ENCODE data around the gene CAB39.

CAB39 gene

DNA sequence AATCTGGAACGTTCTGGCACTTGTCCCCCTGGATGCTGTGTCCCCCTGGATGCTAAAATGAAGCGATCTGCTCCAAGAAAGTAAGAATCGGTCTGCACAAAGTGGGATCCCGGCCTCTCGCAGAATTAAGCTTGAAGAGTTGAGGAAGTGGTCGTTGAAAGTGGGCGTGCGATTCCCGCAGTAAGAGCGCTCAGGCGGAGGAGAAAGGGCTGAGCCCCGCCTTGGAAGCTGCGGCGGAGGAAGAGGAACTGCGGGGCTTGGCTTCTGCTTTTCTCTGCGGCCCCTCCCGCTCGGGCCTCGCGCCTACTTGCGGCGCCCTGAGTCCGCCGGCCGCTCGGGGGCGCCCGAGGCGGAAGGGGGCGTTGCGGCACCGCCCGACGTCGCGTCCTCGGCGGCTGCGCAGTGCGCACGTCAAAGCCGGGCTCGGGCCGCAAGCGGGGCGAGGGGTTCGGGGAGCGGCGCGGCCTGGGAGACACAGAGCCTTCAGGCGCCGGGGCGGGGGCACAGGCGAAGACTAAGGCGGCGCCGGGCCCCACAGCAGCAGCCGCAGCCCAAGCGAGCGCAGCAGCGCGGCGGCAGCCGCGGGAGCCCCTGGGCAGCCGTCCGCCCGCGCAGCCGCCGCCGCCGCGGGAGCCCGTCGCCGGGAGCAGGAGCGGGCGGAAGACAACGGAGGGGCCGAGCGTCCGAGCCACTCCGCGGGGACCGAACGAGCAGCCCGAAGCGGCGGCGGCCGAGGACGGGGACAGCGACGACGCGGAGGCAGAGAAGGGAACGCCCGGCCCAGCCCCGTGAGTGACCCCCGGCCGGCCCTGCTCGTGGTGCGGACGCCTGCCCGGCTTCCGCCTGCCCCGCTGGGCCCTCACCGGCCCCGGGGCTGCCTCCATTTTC is at the start of gene CAB39:
Gene CAB39, plus strand, starts transcription at position 400 of the 888 bp plus-strand sequence. CDS start 47,160 bp downstream, outside the sequence.
- in situ Hi-C loops (cut with MboI; ENCODE audit: low sequenced_read_pairs) = no loop called here

- in situ Hi-C loops (cut with MboI; ENCODE audit: low sequenced_read_pairs) = no loop called here
These were observed 48.5 kb upstream of the CAB39 start for GRCh38 chr2:230664128-230664527.

- in situ Hi-C loops (cut with MboI; ENCODE audit: low sequenced_read_pairs) = no loop called here
These were observed 47.8 kb upstream of the CAB39 start for GRCh38 chr2:230664844-230665243.

- in situ Hi-C loops (cut with MboI; ENCODE audit: low sequenced_read_pairs) = no loop called here
These were observed 47.4 kb upstream of the CAB39 start for GRCh38 chr2:230665263-230665691.

DNA sequence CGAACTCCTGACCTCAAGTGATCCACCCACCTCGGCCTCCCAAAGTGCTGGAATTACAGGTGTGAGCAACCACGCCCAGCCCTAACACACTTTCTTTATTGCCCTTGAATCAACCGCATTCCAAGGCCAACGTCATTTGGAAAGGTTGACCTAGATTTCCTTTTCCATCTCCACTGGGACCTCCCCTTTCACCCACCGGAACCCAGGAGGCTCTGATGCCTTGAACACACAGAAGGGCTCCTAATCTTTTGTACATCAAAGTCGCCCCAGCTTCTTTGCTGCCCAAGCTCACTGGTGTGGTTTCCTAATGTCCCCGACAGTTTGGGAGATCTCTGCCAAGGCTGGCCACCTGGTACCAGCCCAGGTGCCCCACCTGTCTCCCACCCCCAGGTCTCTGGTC is 46.2 kb upstream of the CAB39 start:
- in situ Hi-C loops (cut with MboI; ENCODE audit: low sequenced_read_pairs) = no loop called here

DNA sequence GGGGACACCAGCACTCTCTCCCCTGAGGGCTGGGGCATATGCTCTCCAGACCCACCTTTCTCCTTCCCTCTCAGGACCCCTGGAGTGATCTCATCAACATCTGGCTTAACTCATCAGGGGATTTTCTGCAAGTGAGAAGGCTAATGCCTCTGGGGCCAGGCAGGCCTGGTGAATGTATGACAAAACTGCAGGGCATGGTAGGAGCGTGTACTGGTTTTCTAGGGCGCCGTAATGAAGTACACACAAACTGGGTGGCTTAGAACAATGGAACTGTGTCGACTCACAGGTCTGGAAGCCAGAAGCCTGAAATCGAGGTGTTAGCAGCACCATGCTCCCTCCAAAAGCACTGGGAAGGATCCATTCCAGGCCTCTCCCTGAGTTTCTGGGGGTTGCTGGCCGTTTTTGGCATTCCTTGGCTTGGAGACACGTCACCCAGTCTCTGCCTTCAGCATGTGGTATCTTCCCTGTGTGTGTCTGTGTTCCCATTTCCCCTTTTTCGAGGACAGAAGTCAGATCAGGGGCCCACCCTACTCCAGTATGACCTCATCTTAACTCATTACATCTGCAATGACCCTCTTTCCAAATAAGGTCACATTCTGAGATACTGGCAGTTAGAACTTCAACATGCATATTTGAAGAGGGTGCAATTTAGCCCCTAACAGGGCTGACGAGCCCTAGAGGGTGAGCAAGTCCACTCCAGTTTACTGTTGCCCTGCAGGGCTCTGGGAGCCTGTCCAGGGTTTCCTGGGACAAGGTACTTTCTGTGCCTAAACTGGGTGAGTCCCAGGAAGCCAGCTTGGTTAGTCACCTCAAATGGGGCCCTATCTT is 45.5 kb upstream of the CAB39 start:
- in situ Hi-C loops (cut with MboI; ENCODE audit: low sequenced_read_pairs) = no loop called here

GRCh38 chr2:230668184-230668938 is 44.3 kb upstream of the CAB39 start:
- in situ Hi-C loops (cut with MboI; ENCODE audit: low sequenced_read_pairs) = no loop called here

DNA sequence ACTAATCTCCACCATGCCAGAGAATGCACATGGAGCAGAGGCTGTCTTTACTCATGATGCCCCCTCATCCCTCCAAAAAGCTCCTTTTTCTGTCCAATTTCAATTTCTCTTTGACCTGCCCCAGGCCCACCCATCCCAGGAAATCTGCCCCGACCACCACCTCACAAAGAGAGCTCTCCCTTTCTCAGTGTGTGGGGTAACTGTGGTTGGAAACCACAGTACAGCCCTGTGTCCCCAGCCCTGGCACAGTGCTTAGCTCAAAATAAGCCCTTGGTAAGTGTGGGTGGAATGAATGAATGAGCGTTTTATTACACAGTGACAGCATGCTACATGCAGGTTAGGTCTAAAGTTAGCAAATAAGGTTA is 43.7 kb upstream of the CAB39 start:
- in situ Hi-C loops (cut with MboI; ENCODE audit: low sequenced_read_pairs) = no loop called here

DNA sequence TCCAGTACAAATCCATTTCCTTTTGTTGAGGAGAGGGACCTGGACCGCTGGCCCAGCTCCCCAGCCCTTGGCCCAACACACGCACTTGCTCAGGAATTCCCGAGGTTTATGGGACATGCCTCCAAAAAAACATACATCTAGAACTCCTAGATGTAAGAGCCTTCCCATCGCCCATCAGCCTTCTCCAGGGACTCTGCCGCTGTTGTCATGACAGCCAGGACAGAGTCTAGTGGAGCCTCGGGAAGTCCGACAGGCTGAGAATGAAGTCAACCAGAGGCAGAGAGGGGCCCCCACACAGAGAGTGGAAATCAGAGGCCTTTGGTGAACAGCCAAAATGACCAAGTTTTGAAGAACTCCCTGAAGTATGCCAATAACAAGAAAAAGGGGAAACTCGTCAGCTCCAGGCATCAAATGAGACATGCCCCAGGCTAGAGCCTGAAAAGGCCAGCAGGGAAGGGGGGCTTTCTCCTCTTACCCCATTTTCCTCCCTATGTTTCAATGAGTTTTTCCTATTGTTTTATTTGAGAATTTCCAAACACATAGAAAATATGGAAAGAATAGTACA is 43.2 kb upstream of the CAB39 start:
- in situ Hi-C loops (cut with MboI; ENCODE audit: low sequenced_read_pairs) = no loop called here

DNA sequence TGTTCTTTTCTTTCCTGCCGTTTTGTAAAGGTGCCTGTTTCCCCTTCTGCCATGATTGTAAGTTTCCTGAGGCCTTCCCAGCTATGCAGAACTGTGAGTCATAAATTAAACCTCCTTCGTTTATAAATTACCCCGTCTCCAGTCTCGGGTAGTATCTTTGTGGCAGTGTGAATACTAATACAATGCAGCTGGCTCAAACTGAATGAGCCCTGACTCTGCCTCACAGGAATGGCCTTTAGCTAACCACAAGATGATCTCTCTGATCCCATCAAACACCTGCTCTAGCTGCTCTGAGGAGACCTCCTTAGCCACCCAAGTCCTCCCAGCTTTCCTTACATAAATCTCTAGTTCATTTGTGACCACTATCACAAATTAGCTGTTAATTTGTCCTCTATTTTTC is 41.5 kb upstream of the CAB39 start:
- in situ Hi-C loops (cut with MboI; ENCODE audit: low sequenced_read_pairs) = no loop called here

DNA sequence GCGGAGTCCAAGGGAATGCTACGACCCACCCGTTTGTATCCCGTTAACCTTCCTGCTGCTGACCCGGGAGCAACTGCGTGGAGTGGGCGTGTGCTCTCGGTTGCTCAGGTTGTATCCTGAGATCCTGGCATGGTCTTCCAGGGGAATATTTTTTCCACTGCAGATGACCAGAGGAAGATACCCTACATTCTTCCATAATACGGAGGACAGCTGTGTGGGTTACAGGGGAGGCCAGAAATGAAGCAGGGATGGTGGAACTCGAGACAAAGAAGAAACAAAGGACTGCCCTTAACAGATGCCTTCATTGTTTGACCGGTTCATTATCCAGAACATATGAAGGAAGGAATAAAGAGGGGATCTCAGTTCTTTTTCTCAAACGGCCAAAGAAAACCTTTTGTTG is 39.8 kb upstream of the CAB39 start:
- in situ Hi-C loops (cut with MboI; ENCODE audit: low sequenced_read_pairs) = no loop called here

- in situ Hi-C loops (cut with MboI; ENCODE audit: low sequenced_read_pairs) = no loop called here
These were observed 38.2 kb upstream of the CAB39 start for GRCh38 chr2:230674401-230674800.

DNA sequence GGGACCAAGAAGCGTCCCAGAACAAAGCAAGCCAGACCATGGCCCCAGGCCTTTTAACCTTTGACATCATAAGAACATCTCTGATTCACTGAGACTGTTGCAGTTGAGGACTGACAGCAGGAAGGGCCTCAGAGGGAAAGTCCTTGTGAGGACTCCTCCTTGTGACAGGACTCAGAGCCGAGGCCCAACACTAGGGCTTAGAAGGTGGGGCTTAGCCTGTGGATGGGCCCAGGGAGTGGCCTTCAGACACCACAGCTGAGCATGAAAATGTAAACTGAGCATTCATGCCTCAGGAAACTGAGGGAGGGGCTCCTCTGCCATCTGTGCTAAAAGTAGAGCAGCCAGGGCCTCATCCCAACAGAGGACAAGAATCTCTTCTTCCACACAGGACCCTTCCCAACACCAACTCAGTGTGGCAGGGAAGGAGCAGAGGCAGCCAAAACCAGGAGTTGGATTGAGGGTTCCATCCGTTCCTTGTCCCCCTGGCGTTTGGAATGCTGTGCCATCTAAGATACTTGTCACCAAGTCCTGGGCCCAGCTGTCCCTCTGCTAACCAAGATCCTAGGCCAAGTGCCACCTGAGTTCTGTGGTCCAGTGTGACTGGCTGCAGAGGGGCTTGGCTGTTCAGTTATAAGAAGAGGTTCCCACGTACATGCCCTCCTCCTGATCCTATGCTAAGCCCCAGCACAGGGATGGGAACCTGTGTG is 37.5 kb upstream of the CAB39 start:
- in situ Hi-C loops (cut with MboI; ENCODE audit: low sequenced_read_pairs) = no loop called here

- in situ Hi-C loops (cut with MboI; ENCODE audit: low sequenced_read_pairs) = no loop called here
These were observed 36.1 kb upstream of the CAB39 start for GRCh38 chr2:230676546-230676945.

DNA sequence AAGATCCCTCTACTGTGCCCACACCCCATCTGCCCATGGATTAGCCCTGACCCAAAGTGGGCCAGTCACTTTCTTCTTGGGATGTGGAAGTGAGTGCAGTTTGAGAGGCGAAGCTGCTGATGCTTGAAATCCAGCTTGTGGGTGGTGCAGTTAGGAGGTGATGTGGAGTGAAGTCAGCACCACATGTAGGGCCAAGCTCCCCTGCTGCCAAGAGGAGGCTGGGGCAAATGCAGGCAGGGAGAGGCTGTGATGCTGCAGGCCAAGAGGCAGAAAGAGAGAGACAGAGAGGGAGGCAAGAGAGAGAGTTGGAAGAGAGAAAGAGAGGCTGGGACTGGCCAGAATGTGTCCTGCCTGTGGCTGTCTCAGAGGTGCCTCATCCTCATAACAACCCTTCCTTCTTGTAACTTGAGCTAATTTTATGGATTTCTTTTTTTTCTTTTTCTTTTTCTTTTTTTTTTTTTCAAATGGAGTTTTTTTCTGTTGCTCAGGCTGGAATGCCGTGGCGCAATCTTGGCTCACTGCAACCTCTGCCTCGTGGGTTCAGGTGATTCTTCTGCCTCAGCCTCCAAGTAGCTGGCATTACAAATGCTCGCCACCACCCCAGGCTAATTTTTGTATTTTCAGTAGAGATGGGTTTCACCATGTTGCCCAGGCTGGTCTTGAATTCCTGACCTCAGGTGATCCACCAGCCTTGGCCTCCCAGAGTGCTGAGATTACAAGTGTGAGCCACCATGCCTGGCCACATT is 35.3 kb upstream of the CAB39 start:
- in situ Hi-C loops (cut with MboI; ENCODE audit: low sequenced_read_pairs) = no loop called here

GRCh38 chr2:230678018-230678417 is 34.6 kb upstream of the CAB39 start:
- in situ Hi-C loops (cut with MboI; ENCODE audit: low sequenced_read_pairs) = no loop called here

DNA sequence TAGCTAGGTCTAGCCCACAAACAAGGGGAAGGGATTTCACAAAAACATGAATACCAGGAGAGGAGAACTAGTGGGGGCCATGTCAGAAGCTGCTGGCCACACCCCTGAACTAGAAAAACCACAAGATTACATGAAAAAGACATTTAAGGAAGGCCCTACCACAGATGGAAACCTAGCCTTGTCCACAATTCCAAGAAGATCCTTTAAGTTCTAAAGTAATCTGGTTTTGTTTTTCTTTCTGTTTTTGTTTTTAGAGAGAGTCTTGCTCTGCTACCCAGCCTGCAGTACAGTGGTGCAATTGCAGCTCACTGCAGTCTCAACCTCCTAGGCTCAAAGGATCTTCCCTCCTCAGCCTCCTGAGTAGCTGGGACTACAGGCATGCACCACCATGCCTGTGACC is 34.2 kb upstream of the CAB39 start:
- in situ Hi-C loops (cut with MboI; ENCODE audit: low sequenced_read_pairs) = no loop called here

GRCh38 chr2:230680463-230681170 is 32.0 kb upstream of the CAB39 start:
- in situ Hi-C loops (cut with MboI; ENCODE audit: low sequenced_read_pairs) = no loop called here

- in situ Hi-C loops (cut with MboI; ENCODE audit: low sequenced_read_pairs) = no loop called here
These were observed 31.5 kb upstream of the CAB39 start for GRCh38 chr2:230681171-230681545.
